Coronary artery (tissue), 2 donors: ENCODE results near the gene TIMM13.

Experiments used
- DNase-seq: peaks from one replicate; pipeline ENCODE4 v3.0.0-alpha.2; 2017; ENCODE audit warnings: low spot score
- H3K27ac ChIP-seq, 2 donors: fragments of 200-600 bp; sonication (generic); one replicate each; pipeline ENCODE4 v1.5.1; 2016 to 2019
- H3K4me3 ChIP-seq: fragments of 200-600 bp; sonication (generic); 2 replicates; pipeline ENCODE4 v1.5.1; 2016; ENCODE audit warnings: mild to moderate bottlenecking, moderate library complexity
- CTCF ChIP-seq: fragments of 200-600 bp; sonication (generic); IDR thresholded peaks from one replicate; pipeline ENCODE4 v1.5.1; 2019; ENCODE audit warnings: antibody characterized with exemption

The TIMM13 gene

GRCh38 chr19:2382530-2383222 is 44.7 kb downstream of the TIMM13 start:
- H3K4me3 ChIP-seq: no peak overlapping the region
- TF ChIP-seq CTCF: no peak
- DNase-seq: no peak
- no peak overlapping the region for H3K27ac ChIP-seq

- H3K27ac ChIP-seq: no peak overlapping the region
- H3K4me3 ChIP-seq: no peak overlapping the region
- no peak for DNase-seq
- no peak for TF ChIP-seq CTCF
Measured at GRCh38 chr19:2381148-2381820, 46.1 kb downstream of the TIMM13 start.

- Histone ChIP-seq H3K27ac (no peak overlapping the region), H3K4me3 (no peak overlapping the region)
- no peak for DNase-seq
- no peak for TF ChIP-seq CTCF
Measured at GRCh38 chr19:2380567-2380966, 46.8 kb downstream of the TIMM13 start.

- DNase-seq: no peak
- no peak for TF ChIP-seq CTCF
- no peak overlapping the region for H3K27ac ChIP-seq
- no peak overlapping the region for H3K4me3 ChIP-seq
Measured at GRCh38 chr19:2376784-2377519, 50.4 kb downstream of the TIMM13 start.
